ENCODE measurements around the gene MRPL36. TPM values are rescaled to one million over a fixed set of nuclear protein-coding genes. Genes with fewer than 3 reads are reported as not detected.
A peak's percentile ranks its signal among the peaks of the same experiment; 100 is the strongest.

The MRPL36 gene
- total RNA-seq, 1 experiment from 2014 or later = 83.8 TPM

- no peak for DNase-seq
- Histone ChIP-seq H3K4me3 (ENCODE audit: insufficient read depth, low read depth, low read length) (no peak overlapping the region), H3K36me3 (replicated peaks; ENCODE audit: control insufficient read depth, insufficient read depth, low read length) (no peaks in the 10 kb centered on the region), H3K27me3 (ENCODE audit: control insufficient read depth, insufficient read depth, low read length) (no peaks in the 10 kb centered on the region)
These were observed 20.5 kb downstream of the MRPL36 start for GRCh38 chr5:1779021-1779680.

- H3K27me3 ChIP-seq (ENCODE audit: control insufficient read depth, insufficient read depth, low read length) = no peaks in the 10 kb centered on the region
- DNase-seq = no peak
These were observed 21.3 kb downstream of the MRPL36 start for GRCh38 chr5:1778138-1779020.

GRCh38 chr5:1777281-1778137, 22.1 kb downstream of the MRPL36 start:
- DNase-seq = no peak
- Histone ChIP-seq H3K36me3 (replicated peaks; ENCODE audit: control insufficient read depth, insufficient read depth, low read length) (no peaks in the 10 kb centered on the region), H3K27me3 (ENCODE audit: control insufficient read depth, insufficient read depth, low read length) (no peaks in the 10 kb centered on the region), H3K4me3 (ENCODE audit: insufficient read depth, low read depth, low read length) (no peak overlapping the region)

More at GRCh38 chr5:1778138-1779020, 21.3 kb downstream of the MRPL36 start:
- Histone ChIP-seq H3K36me3 (replicated peaks; ENCODE audit: control insufficient read depth, insufficient read depth, low read length) (no peaks in the 10 kb centered on the region), H3K4me3 (ENCODE audit: insufficient read depth, low read depth, low read length) (no peak overlapping the region)

DNA sequence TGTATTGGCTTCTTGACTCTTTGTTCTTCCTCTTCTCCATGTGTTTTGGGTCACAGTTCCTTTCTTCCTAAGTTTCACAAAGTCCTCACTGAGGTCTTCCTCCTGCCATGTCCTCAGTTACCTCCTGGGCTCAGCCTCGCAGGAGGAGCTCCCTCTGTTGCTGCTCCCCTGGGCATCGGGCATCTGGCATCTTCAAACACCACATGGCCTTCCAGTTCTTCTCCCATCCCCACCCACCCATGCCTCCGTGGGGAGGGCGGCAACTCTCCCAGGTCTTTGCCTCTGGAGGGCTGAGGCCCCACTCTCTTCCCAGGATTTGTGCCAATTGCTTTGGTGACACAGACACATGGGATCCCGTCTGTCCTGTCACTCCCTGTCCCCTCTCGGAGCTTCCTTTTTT, 22.8 kb downstream of the MRPL36 start:
- H3K4me3 ChIP-seq (ENCODE audit: insufficient read depth, low read depth, low read length) = no peak overlapping the region
- no peaks in the 10 kb centered on the region for H3K27me3 ChIP-seq (ENCODE audit: control insufficient read depth, insufficient read depth, low read length)

GRCh38 chr5:1772634-1773033, 27.0 kb downstream of the MRPL36 start:
- no peak for DNase-seq
- Histone ChIP-seq H3K36me3 (replicated peaks; ENCODE audit: control insufficient read depth, insufficient read depth, low read length) (no peaks in the 10 kb centered on the region), H3K4me3 (ENCODE audit: insufficient read depth, low read depth, low read length) (no peak overlapping the region), H3K27me3 (ENCODE audit: control insufficient read depth, insufficient read depth, low read length) (no peaks in the 10 kb centered on the region)

More for the DNA sequence above, 22.8 kb downstream of the MRPL36 start:
- DNase-seq = no peak
- H3K36me3 ChIP-seq (replicated peaks; ENCODE audit: control insufficient read depth, insufficient read depth, low read length) = no peaks in the 10 kb centered on the region

DNA sequence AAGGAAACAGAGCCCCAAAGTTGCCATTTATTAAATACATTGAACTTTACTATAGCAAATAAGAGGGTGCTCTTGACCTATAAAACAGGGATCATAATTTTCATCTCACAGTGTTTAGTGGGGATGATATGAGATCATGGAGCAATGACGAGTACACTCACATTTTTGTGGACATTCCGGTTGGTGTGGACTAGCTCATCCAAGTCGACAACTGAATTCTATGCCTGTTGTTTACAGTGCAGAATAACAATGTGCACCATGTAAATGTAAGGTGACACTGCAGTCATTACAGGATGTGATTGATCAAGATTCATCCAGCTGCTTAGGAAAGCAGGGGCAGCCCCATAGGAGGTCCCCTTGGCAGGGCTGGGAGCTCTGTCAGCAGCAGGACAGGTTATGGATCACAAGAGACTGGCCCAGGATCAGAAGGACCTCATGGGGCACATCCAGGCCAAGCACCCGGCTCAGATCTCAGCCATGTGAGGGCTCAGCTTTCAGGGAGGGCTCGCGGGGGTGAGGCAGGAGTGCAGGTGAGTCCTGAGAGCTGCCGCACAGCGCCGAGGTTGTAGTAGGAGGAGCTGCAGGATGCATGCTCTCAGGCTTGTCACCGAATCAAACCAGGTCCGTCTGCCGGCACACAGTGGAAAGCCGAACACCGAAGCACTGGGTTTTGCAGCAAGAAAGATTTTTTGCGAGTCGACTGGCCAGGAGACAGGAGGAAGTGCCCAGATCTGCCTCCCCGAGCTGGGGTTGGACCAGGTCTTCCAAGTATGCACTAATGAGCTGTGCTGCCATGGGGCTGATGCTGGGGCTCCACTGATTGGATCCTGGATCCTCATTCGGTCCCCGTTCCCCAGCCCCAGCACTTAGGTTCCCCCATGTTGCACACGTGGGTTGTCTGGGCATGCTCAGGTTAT, 28.2 kb downstream of the MRPL36 start:
- Histone ChIP-seq H3K4me3 (ENCODE audit: insufficient read depth, low read depth, low read length) (no peak overlapping the region), H3K27me3 (ENCODE audit: control insufficient read depth, insufficient read depth, low read length) (no peaks in the 10 kb centered on the region), H3K36me3 (replicated peaks; ENCODE audit: control insufficient read depth, insufficient read depth, low read length) (no peaks in the 10 kb centered on the region)
- no peak for DNase-seq

GRCh38 chr5:1770443-1770802, 29.2 kb downstream of the MRPL36 start:
- no peak overlapping the region for H3K4me3 ChIP-seq (ENCODE audit: insufficient read depth, low read depth, low read length)
- H3K36me3 ChIP-seq (replicated peaks; ENCODE audit: control insufficient read depth, insufficient read depth, low read length) = no peaks in the 10 kb centered on the region
- DNase-seq = no peak
- no peaks in the 10 kb centered on the region for H3K27me3 ChIP-seq (ENCODE audit: control insufficient read depth, insufficient read depth, low read length)

DNA sequence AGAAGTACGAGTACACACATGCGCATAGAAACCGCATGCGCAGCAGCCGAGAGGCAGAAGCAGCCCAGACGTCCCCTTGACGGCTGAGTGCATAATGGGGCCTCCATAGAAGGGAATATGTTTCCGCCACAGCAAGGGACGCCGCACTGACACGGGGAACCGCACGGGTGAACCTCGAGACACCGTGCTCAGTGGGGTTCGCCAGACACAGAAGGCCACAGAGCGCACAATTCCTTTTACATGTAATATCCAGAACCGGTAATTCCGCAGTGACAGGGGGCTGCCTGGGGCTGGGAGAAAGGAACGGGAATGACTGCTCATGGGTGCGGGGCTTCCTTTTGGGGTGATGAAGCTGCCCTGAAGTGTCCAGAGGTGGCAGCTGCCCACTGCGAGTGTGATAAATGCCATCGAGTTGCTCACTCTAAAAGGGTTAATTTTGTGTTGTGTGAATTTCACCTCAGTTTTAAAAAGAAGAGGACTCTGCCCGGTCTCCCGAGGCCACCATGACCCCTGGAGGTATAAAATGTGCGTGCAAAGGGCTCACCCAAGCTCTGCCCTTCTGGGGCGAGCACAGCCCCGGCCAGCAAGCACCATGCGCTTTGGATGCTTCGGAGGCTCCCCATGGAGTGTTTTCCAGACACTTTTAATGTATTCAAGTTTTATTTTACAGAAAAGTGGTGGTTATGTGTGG, 29.7 kb downstream of the MRPL36 start:
- H3K27me3 ChIP-seq (ENCODE audit: control insufficient read depth, insufficient read depth, low read length) = no peaks in the 10 kb centered on the region
- no peak overlapping the region for H3K4me3 ChIP-seq (ENCODE audit: insufficient read depth, low read depth, low read length)
- no peaks in the 10 kb centered on the region for H3K36me3 ChIP-seq (replicated peaks; ENCODE audit: control insufficient read depth, insufficient read depth, low read length)
- DNase-seq = peak; percentile 54

GRCh38 chr5:1769017-1769640, 30.5 kb downstream of the MRPL36 start:
- Histone ChIP-seq H3K36me3 (replicated peaks; ENCODE audit: control insufficient read depth, insufficient read depth, low read length) (no peaks in the 10 kb centered on the region), H3K27me3 (ENCODE audit: control insufficient read depth, insufficient read depth, low read length) (no peaks in the 10 kb centered on the region), H3K4me3 (ENCODE audit: insufficient read depth, low read depth, low read length) (no peak overlapping the region)
- peak; percentile 67 for DNase-seq

DNA sequence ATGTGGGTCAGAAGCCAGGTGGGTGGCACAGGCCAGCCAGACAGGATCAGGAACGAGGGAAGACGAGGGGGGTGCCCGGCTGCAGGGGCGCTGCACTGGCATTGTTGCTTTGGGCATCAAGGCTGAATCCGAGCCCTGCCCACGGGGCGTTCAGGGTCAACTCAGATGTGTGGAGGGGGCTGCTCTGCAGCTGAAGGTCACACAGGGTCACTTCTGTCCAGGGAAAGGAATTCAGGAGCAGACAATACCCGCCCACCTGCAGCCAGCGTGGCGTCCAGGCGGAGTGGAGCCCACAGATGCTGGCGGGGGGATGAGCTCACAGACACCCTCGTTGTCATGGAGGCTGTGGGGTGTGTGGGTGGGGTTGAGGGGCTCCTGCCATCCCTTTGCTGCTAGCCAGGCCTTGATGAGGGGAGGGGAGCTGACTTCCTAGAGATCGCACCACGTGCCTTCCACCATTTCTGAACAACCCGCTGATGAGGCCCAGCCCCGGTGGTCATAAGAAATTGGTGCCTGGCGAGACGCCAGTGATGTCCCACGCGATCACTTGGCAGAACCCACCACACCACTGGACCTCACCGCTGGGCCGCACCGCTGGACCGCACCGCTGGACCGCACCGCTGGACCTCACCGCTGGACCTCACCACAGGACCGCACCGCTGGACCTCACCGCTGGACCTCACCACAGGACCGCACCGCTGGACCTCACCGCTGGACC, 31.2 kb downstream of the MRPL36 start:
- Histone ChIP-seq H3K36me3 (replicated peaks; ENCODE audit: control insufficient read depth, insufficient read depth, low read length) (no peaks in the 10 kb centered on the region), H3K4me3 (ENCODE audit: insufficient read depth, low read depth, low read length) (no peak overlapping the region), H3K27me3 (ENCODE audit: control insufficient read depth, insufficient read depth, low read length) (no peaks in the 10 kb centered on the region)
- peak; percentile 48 for DNase-seq

DNA sequence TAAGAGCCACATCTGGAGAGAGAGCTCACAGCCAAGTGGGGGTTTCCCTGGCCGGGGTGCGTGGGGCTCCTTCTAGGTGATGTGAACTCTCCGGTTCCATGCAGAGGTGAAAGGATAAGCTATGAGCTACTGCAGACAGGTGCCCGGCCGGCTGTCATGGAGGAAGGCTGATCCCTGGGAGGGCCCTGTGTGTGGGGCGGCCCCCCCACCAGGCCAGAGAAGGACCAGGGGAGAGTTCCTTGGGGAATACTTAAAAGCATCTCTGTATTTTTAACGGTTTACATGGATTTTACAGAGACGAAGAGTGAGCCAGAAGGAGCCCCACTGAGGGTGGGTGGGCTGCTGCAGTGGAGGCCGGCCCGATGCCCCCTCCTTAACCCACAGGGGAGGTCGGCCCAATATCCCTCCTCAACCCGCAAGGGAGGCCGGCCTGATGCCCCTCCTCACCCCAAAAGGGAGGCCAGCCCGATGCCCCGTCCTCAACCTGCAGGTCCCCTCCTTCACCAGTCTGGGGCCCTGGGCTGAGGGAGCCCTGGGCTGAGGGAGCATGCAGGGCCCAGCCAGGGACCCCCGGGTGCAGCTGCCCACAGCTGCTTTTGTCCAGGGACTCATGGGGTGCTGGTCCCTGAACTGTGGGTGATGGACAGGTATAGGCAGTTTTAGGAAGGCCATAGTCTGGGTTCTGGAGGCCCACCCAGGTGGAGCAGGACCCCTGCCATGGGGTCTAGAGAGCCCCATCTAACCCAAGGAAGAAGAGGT, 31.9 kb downstream of the MRPL36 start:
- DNase-seq = peak; percentile 51
- no peaks in the 10 kb centered on the region for H3K36me3 ChIP-seq (replicated peaks; ENCODE audit: control insufficient read depth, insufficient read depth, low read length)
- H3K27me3 ChIP-seq (ENCODE audit: control insufficient read depth, insufficient read depth, low read length) = no peaks in the 10 kb centered on the region
- H3K4me3 ChIP-seq (ENCODE audit: insufficient read depth, low read depth, low read length) = no peak overlapping the region

GRCh38 chr5:1765880-1766235, 33.8 kb downstream of the MRPL36 start:
- DNase-seq = no peak
- Histone ChIP-seq H3K4me3 (ENCODE audit: insufficient read depth, low read depth, low read length) (no peak overlapping the region), H3K36me3 (replicated peaks; ENCODE audit: control insufficient read depth, insufficient read depth, low read length) (no peaks in the 10 kb centered on the region), H3K27me3 (ENCODE audit: control insufficient read depth, insufficient read depth, low read length) (no peaks in the 10 kb centered on the region)

Data from H7 (cell line).